Measurements from ENCODE around the gene PARP8.
"Not testable (repeated sequence)": the region's sequence is repeated elsewhere in the genome, so short reads cannot be mapped to it uniquely, and the experiment has no call there.

PARP8 gene

DNA sequence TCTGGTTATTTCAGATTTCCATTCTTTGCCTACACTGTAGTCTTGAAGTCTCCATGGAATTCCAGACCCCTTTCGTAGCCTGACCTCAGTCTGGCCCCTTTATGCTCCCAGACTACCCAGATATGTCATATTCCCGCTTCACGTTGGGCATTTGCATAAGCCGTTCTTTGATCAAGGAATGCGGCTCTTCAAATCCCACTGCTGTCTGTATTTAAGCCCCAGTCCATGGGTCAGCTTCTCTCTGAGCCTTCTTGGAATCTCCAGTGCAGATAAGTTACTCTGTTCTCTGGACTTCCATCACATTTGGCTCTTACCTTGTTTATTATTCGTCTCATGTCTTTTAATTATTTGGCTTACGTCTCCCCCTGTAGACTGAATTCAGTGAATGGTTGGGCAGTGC, 97.4 kb downstream of the PARP8 start:
- Histone ChIP-seq H3K27me3 (ENCODE audit: control insufficient read depth, insufficient read depth, low read length) (no peaks in the 10 kb centered on the region), H3K9ac (ENCODE audit: low read depth, low read length) (no peak overlapping the region), H3K36me3 (ENCODE audit: control insufficient read depth, insufficient read depth, low read length) (no peaks in the 10 kb centered on the region), H3K9me3 (ENCODE audit: control insufficient read depth, insufficient read depth, low read length) (no peaks in the 10 kb centered on the region), H3K4me1 (ENCODE audit: control insufficient read depth, insufficient read depth, low read length) (no peaks in the 10 kb centered on the region), H3K4me3 (ENCODE audit: low read depth, low read length) (no peak overlapping the region)

DNA sequence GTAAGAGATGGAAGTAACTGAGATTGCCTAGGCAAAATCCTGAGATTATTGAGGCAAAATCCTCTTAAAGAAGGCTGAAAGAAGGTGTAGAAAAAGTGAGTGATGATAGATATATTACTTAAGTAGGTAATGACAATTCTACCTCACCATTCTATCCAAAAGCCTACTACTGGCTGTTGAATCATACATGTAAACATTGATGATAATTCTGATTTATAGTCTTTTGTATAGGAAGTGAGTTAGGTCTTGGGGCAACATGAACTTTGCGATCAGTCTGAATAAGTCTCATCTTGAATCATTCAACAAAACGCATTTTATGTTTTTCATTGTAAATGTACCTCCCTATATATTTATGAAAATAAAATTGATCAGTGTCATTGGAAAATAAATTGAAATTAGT, 99.6 kb downstream of the PARP8 start:
- Histone ChIP-seq H3K27me3 (ENCODE audit: control insufficient read depth, insufficient read depth, low read length) (no peaks in the 10 kb centered on the region), H3K4me1 (ENCODE audit: control insufficient read depth, insufficient read depth, low read length) (no peaks in the 10 kb centered on the region), H3K4me3 (ENCODE audit: low read depth, low read length) (no peak overlapping the region), H3K36me3 (ENCODE audit: control insufficient read depth, insufficient read depth, low read length) (no peaks in the 10 kb centered on the region), H3K9me3 (ENCODE audit: control insufficient read depth, insufficient read depth, low read length) (no peaks in the 10 kb centered on the region), H3K9ac (ENCODE audit: low read depth, low read length) (no peak overlapping the region)

GRCh38 chr5:50766462-50766861, 100.0 kb downstream of the PARP8 start:
- Histone ChIP-seq H3K9ac (ENCODE audit: low read depth, low read length) (no peak overlapping the region), H3K9me3 (ENCODE audit: control insufficient read depth, insufficient read depth, low read length) (no peaks in the 10 kb centered on the region), H3K27me3 (ENCODE audit: control insufficient read depth, insufficient read depth, low read length) (no peaks in the 10 kb centered on the region), H3K4me3 (ENCODE audit: low read depth, low read length) (no peak overlapping the region), H3K36me3 (ENCODE audit: control insufficient read depth, insufficient read depth, low read length) (no peaks in the 10 kb centered on the region), H3K4me1 (ENCODE audit: control insufficient read depth, insufficient read depth, low read length) (no peaks in the 10 kb centered on the region)

- no peaks in the 10 kb centered on the region for H3K27me3 ChIP-seq (ENCODE audit: control insufficient read depth, insufficient read depth, low read length)
- H3K9me3 ChIP-seq (ENCODE audit: control insufficient read depth, insufficient read depth, low read length): no peaks in the 10 kb centered on the region
- H3K9ac ChIP-seq (ENCODE audit: low read depth, low read length): no peak overlapping the region
- H3K4me1 ChIP-seq (ENCODE audit: control insufficient read depth, insufficient read depth, low read length): no peaks in the 10 kb centered on the region
- H3K4me3 ChIP-seq (ENCODE audit: low read depth, low read length): no peak overlapping the region
- no peaks in the 10 kb centered on the region for H3K36me3 ChIP-seq (ENCODE audit: control insufficient read depth, insufficient read depth, low read length)
Measured at GRCh38 chr5:50766967-50767366, 100.5 kb downstream of the PARP8 start.

- no peaks in the 10 kb centered on the region for H3K4me1 ChIP-seq (ENCODE audit: control insufficient read depth, insufficient read depth, low read length)
- H3K36me3 ChIP-seq (ENCODE audit: control insufficient read depth, insufficient read depth, low read length): no peaks in the 10 kb centered on the region
- no peak overlapping the region for H3K4me3 ChIP-seq (ENCODE audit: low read depth, low read length)
- no peaks in the 10 kb centered on the region for H3K9me3 ChIP-seq (ENCODE audit: control insufficient read depth, insufficient read depth, low read length)
- H3K27me3 ChIP-seq (ENCODE audit: control insufficient read depth, insufficient read depth, low read length): no peaks in the 10 kb centered on the region
- no peak overlapping the region for H3K9ac ChIP-seq (ENCODE audit: low read depth, low read length)
Measured at GRCh38 chr5:50767588-50767987, 101.2 kb downstream of the PARP8 start.

GRCh38 chr5:50768634-50769033, 102.2 kb downstream of the PARP8 start:
- H3K27me3 ChIP-seq (ENCODE audit: control insufficient read depth, insufficient read depth, low read length): no peaks in the 10 kb centered on the region
- H3K9me3 ChIP-seq (ENCODE audit: control insufficient read depth, insufficient read depth, low read length): peaks cover 8% of the 10 kb centered on the region
- no peak overlapping the region for H3K4me3 ChIP-seq (ENCODE audit: low read depth, low read length)
- H3K9ac ChIP-seq (ENCODE audit: low read depth, low read length): no peak overlapping the region
- no peaks in the 10 kb centered on the region for H3K4me1 ChIP-seq (ENCODE audit: control insufficient read depth, insufficient read depth, low read length)
- H3K36me3 ChIP-seq (ENCODE audit: control insufficient read depth, insufficient read depth, low read length): no peaks in the 10 kb centered on the region

DNA sequence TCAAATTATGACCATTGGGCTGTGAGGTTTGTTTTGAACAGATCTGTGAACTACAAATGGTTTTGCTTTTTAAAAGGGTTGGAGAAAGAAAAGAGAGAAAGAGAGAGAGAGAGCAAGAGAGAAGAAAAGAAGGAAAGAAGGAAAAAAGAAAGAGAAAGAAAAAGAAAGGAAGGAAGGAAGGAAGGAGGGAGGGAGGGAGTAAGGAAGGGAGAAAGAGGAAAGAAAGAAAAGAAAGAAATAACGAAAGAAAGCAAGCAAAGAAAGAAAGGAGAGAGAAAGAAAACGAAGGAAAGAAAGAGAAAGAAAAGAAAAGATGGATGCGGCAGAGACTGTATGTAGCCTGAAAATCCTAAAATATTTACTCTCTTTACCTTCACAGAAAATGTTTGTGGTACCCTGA, 104.0 kb downstream of the PARP8 start:
- H3K36me3 ChIP-seq (ENCODE audit: control insufficient read depth, insufficient read depth, low read length): no peaks in the 10 kb centered on the region
- peaks cover 8% of the 10 kb centered on the region for H3K9me3 ChIP-seq (ENCODE audit: control insufficient read depth, insufficient read depth, low read length)
- no peaks in the 10 kb centered on the region for H3K4me1 ChIP-seq (ENCODE audit: control insufficient read depth, insufficient read depth, low read length)
- no peak overlapping the region for H3K9ac ChIP-seq (ENCODE audit: low read depth, low read length)
- no peak overlapping the region for H3K4me3 ChIP-seq (ENCODE audit: low read depth, low read length)
- H3K27me3 ChIP-seq (ENCODE audit: control insufficient read depth, insufficient read depth, low read length): no peaks in the 10 kb centered on the region

GRCh38 chr5:50774446-50775175, 108.2 kb downstream of the PARP8 start:
- not testable (repeated sequence) for H3K4me1 ChIP-seq (ENCODE audit: control insufficient read depth, insufficient read depth, low read length); H3K9me3 ChIP-seq (ENCODE audit: control insufficient read depth, insufficient read depth, low read length); H3K9ac ChIP-seq (ENCODE audit: low read depth, low read length); H3K4me3 ChIP-seq (ENCODE audit: low read depth, low read length); H3K36me3 ChIP-seq (ENCODE audit: control insufficient read depth, insufficient read depth, low read length); H3K27me3 ChIP-seq (ENCODE audit: control insufficient read depth, insufficient read depth, low read length)

GRCh38 chr5:50786073-50786472, 119.6 kb downstream of the PARP8 start:
- Histone ChIP-seq H3K9me3 (ENCODE audit: control insufficient read depth, insufficient read depth, low read length) (no peaks in the 10 kb centered on the region), H3K4me3 (ENCODE audit: low read depth, low read length) (no peak overlapping the region), H3K27me3 (ENCODE audit: control insufficient read depth, insufficient read depth, low read length) (no peaks in the 10 kb centered on the region), H3K4me1 (ENCODE audit: control insufficient read depth, insufficient read depth, low read length) (no peaks in the 10 kb centered on the region), H3K36me3 (ENCODE audit: control insufficient read depth, insufficient read depth, low read length) (no peaks in the 10 kb centered on the region), H3K9ac (ENCODE audit: low read depth, low read length) (no peak overlapping the region)

GRCh38 chr5:50791813-50792212, 125.4 kb downstream of the PARP8 start:
- H3K36me3 ChIP-seq (ENCODE audit: control insufficient read depth, insufficient read depth, low read length): peaks cover 4% of the 10 kb centered on the region
- H3K9ac ChIP-seq (ENCODE audit: low read depth, low read length): no peak overlapping the region
- no peak overlapping the region for H3K4me3 ChIP-seq (ENCODE audit: low read depth, low read length)
- no peaks in the 10 kb centered on the region for H3K9me3 ChIP-seq (ENCODE audit: control insufficient read depth, insufficient read depth, low read length)
- H3K4me1 ChIP-seq (ENCODE audit: control insufficient read depth, insufficient read depth, low read length): no peaks in the 10 kb centered on the region
- no peaks in the 10 kb centered on the region for H3K27me3 ChIP-seq (ENCODE audit: control insufficient read depth, insufficient read depth, low read length)

DNA sequence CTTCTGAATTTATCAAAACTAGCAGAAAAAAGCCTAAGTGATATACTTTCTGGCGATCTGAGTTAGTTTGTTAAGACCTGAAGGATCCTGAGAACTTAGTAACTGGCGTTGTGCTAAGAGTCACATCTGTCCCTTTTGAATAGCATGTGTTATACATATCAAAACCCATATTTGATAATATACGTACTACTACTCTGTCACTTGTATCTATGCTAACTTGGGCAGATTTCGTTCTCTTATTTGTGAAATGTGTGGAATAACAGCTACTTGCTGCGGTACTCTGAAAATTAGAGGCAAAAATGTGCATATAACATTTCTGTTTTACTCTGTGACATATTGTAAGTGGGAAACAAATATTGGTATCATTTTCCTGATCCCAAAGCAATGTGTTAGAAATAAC, 126.4 kb downstream of the PARP8 start:
- no peaks in the 10 kb centered on the region for H3K27me3 ChIP-seq (ENCODE audit: control insufficient read depth, insufficient read depth, low read length)
- H3K9me3 ChIP-seq (ENCODE audit: control insufficient read depth, insufficient read depth, low read length): no peaks in the 10 kb centered on the region
- H3K4me1 ChIP-seq (ENCODE audit: control insufficient read depth, insufficient read depth, low read length): no peaks in the 10 kb centered on the region
- H3K36me3 ChIP-seq (ENCODE audit: control insufficient read depth, insufficient read depth, low read length): peaks cover 4% of the 10 kb centered on the region
- no peak overlapping the region for H3K9ac ChIP-seq (ENCODE audit: low read depth, low read length)
- H3K4me3 ChIP-seq (ENCODE audit: low read depth, low read length): no peak overlapping the region

DNA sequence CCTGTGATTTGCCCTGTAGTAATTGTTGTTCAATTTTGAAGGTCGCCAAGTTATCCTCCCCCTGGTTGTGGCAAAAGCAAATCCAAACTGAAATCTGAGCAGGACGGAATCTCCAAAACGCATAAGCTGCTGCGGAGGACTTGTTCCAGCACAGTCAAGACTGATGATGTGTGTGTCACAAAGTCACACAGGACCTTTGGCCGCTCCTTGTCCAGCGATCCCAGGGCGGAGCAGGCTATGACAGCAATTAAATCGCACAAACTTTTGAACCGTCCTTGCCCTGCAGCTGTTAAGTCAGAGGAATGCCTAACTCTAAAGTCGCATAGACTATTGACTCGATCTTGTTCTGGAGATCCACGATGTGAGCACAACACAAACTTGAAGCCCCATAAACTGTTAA, 128.4 kb downstream of the PARP8 start:
- H3K4me1 ChIP-seq (ENCODE audit: control insufficient read depth, insufficient read depth, low read length): no peaks in the 10 kb centered on the region
- peaks cover 4% of the 10 kb centered on the region for H3K36me3 ChIP-seq (ENCODE audit: control insufficient read depth, insufficient read depth, low read length)
- H3K9ac ChIP-seq (ENCODE audit: low read depth, low read length): no peak overlapping the region
- H3K4me3 ChIP-seq (ENCODE audit: low read depth, low read length): no peak overlapping the region
- no peaks in the 10 kb centered on the region for H3K27me3 ChIP-seq (ENCODE audit: control insufficient read depth, insufficient read depth, low read length)
- no peaks in the 10 kb centered on the region for H3K9me3 ChIP-seq (ENCODE audit: control insufficient read depth, insufficient read depth, low read length)
